HG03354 (cell line): ENCODE measurements around the gene OPN5.

Source experiments
- ATAC-seq: cut with Tn5 transposase; IDR thresholded peaks from one replicate; pipeline ENCODE4 v1.9.1; 2021; ENCODE audit warnings: mild to moderate bottlenecking; ENCODE audit not compliant: unreplicated experiment, poor library complexity, severe bottlenecking

OPN5 gene

DNA sequence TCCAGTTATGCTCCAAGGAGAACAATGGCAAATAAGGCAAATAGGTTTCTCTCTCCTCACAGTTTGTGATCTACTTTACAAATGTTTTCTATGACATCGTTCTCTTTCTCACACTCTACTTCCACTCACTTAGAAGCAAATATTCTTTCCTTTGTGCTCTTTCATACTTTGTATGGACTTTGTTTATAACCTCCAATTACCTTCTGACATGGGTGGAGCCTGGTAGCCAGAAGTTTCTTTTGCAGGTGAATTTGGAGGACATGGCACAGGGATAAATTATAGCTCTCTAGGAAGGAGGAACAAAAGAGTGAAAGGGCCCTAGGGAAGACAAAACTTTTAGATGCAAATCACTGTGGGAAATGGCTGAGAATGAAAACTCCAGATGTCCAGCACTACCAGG lies 69.3 kb downstream of the OPN5 start:
- no peak for ATAC-seq

DNA sequence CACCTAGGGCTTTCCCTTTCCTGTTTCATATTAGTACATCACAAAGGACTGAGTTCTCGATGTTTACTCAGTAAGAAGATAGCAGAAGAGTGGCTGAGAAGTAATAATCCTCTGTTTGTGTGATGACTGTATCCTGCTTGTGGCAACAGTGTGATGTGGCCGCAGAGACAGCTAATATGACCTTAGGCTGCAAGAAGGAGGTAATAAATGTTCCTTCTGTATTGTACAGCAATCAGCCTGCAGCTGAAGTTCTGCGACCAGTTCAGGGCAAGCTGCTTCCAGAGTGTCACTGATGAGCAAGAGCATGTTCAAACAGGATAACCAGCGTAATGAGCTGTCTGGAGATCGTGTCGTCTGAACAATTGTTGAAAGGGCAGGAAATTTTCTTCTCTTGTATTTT lies 70.9 kb downstream of the OPN5 start:
- ATAC-seq = no peak

DNA sequence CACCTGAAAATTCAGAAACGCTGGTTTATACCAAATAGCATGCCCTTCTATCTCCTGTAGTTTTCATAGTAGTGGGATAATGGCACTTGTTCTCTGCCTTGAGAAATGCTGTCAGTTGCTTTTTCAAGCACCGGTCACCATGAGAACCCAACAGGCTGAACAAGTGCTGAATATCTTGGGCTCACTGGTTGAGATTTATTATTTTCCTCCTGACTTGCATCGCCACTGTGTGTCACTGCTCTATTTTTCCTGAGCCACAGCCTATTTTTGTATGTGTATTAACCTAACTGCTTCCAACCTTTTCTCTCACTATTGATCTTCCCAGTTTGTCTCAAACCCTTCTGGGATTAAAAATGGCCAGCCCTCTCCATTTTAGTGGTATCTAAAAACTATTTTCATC lies 71.9 kb downstream of the OPN5 start:
- no peak for ATAC-seq

DNA sequence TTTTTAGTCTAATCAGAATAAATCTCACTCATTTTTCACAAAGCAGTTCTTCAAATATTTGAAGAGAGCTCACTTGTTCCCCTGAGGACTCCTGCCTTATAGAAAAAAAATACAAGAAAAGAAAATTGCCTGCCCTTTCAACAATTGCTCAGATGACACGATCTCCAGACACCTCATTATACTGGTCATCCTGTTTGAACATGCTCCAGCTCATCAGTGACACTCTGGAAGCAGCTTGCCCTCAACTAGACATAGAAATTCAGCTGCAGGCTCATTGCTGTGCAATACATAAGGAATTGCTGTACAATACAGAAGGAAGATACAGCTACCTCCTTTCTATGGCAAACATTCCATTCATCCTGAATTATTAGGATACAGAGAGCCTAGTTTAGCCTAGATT lies 73.1 kb downstream of the OPN5 start:
- ATAC-seq = no peak

- ATAC-seq = no peak
Observed at GRCh38 chr6:47859175-47859574, 77.3 kb downstream of the OPN5 start.

DNA sequence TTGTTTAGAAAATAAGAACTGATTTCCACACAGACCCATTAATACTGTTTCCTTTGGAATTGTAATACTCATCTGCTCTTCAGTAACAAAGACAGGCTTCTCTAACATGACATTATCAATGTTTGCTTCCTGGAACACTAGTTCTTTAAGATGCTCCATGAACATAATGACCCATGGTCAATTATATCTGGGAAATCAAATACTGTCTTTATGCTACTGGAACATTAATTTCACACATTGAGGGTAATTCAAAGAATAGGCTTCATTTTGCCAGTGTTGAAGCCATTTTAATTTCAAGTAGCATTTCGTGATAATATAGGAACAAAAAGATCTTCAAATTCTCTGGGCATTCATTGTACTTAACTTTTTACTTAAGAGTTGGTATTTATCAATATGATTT lies 80.9 kb downstream of the OPN5 start:
- ATAC-seq = no peak

GRCh38 chr6:47865206-47865605 lies 83.4 kb downstream of the OPN5 start:
- no peak for ATAC-seq

DNA sequence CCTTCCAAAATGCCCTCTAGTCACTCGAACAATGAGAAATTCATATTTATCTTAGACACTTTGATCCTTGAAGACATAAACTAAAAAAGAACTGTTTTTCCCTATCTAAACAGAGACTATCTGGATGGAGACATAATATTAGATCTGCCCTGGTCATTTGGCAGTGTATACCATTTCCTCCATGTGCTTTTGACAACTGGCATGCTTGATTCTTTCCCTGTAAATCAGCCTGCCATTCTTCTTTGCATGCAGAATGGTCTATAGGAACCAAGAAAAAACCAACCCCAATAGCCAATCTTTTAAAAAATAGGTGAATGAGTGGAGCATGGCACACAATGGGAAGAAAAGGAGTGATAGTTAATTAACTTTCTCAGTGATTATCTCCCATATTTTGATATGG lies 93.8 kb downstream of the OPN5 start:
- no peak for ATAC-seq
